ENCODE data around the gene HOOK1. TPM values are rescaled to one million over a fixed set of nuclear protein-coding genes. Genes with fewer than 3 reads are reported as not detected.

Gene HOOK1
- total and polyA plus RNA-seq, 2 donors (not counting 3 experiments of a cell fraction or from before 2014, with no cell fraction given), result not detected

GRCh38 chr1:59827055-59827643 lies 12.4 kb downstream of the HOOK1 start:
- no TSS peak for BruUV-seq (replicated peaks)
- Histone ChIP-seq H3K9me1 (replicated peaks; ENCODE audit: control insufficient read depth, extremely low read depth, insufficient read depth, low read length) (no peaks in the 10 kb centered on the region), H3K27me3 (ENCODE audit: control insufficient read depth in 2 of 2, insufficient read depth in 2 of 2, low read length in 2 of 2) (no peaks in the 10 kb centered on the region), H3K79me2 (ENCODE audit: control insufficient read depth, insufficient read depth, low read length) (no peaks in the 10 kb centered on the region), H4K20me1 (replicated peaks; ENCODE audit: control insufficient read depth, extremely low read depth, insufficient read depth, low read length) (no peaks in the 10 kb centered on the region), H3K4me3 (replicated peaks in 1 of 3; ENCODE audit: insufficient read depth in 1 of 3, low read depth in 1 of 3, low read length in 3 of 3) (no peak overlapping the region), H3K9ac (replicated peaks; ENCODE audit: extremely low read depth, insufficient read depth, low read length) (no peak overlapping the region), H3K4me1 (ENCODE audit: control insufficient read depth, extremely low read depth, insufficient read depth, low read length) (no peaks in the 10 kb centered on the region), H3K36me3 (ENCODE audit: control insufficient read depth in 2 of 2, extremely low read depth in 1 of 2, insufficient read depth in 2 of 2, low read length in 2 of 2) (no peaks in the 10 kb centered on the region), H2AFZ (ENCODE audit: low read depth, low read length) (no peak overlapping the region), H3K27ac (ENCODE audit: insufficient read depth, low read depth, low read length) (no peak overlapping the region), H3K4me2 (ENCODE audit: insufficient read depth, low read length) (no peak overlapping the region), H3K9me3 (replicated peaks; ENCODE audit: control insufficient read depth, insufficient read depth, low read length) (no peaks in the 10 kb centered on the region)
- no peak for TF ChIP-seq MYC (IDR thresholded peaks at IDR 0.05; ENCODE audit: low read depth, low read length)
- TF ChIP-seq EZH2 (IDR thresholded peaks at IDR 0.05; ENCODE audit: borderline replicate concordance, low read depth, low read length, severe bottlenecking), result no peak
- no peak for TF ChIP-seq GATA2 (IDR thresholded peaks at IDR 0.05; ENCODE audit: insufficient read depth, insufficient read length, low read depth, low read length)
- no peak for TF ChIP-seq CTCF (IDR thresholded peaks at IDR 0.05; ENCODE audit: extremely low read depth in 1 of 2, insufficient read depth in 1 of 2, low read depth in 1 of 2, low read length in 2 of 2)
- no peak for TF ChIP-seq POLR2AphosphoS5 (IDR thresholded peaks at IDR 0.05; ENCODE audit: insufficient read depth, low read depth, low read length)
- TF ChIP-seq POLR2A (IDR thresholded peaks at IDR 0.05; ENCODE audit: low read depth, low read length), result no peak
- no peak for TF ChIP-seq JUN (IDR thresholded peaks at IDR 0.05; ENCODE audit: borderline replicate concordance, insufficient read depth, insufficient read length, low read depth)
- TF ChIP-seq MAX (IDR thresholded peaks at IDR 0.05; ENCODE audit: insufficient read depth, insufficient read length), result no peak
- no peak for TF ChIP-seq FOS (IDR thresholded peaks at IDR 0.05; ENCODE audit: borderline replicate concordance, insufficient read depth, low read length)
- DNase-seq (ENCODE audit: low read depth, low spot score) (no peak), FAIRE-seq (no peak)
- intact Hi-C loops (cut with micrococcal nuclease) (no loop called here), dilution Hi-C loops (cut with MboI; ENCODE audit: extremely low pct_ligation_motif_present, low sequenced_read_pairs) (no loop called here)
- POLR2A ChIA-PET, result no interaction called here
- CTCF ChIA-PET, result no interaction called here

All from endothelial cell of umbilical vein (primary cell).